Astrocyte of the spinal cord (primary cell): Measurements from ENCODE around the gene AQP1.

Experiments used
- DNase-seq: peaks from one replicate; pipeline ENCODE4 v3.0.0; 2011; ENCODE audit warnings: low read depth, low spot score
- H3K4me3 ChIP-seq: 2 replicates; pipeline ENCODE4 v1.5.1; 2011; ENCODE audit warnings: low read depth, mild to moderate bottlenecking, low read length, moderate library complexity
- in situ Hi-C: cut with HindIII; loops from 2 replicates; pipeline ENCODE4 v1.10.0; 2017; ENCODE audit warnings: low sequenced_read_pairs
- TF ChIP-seq, protein P1 (sequence below): IDR thresholded peaks from 2 replicates; pipeline ENCODE4 v1.5.1; 2012; ENCODE audit warnings: low read depth, mild to moderate bottlenecking, low read length, inconsistent platforms

Gene AQP1

GRCh38 chr7:30974605-30975255 is 63.1 kb downstream of the AQP1 start:
- TF ChIP-seq, protein P1, sequence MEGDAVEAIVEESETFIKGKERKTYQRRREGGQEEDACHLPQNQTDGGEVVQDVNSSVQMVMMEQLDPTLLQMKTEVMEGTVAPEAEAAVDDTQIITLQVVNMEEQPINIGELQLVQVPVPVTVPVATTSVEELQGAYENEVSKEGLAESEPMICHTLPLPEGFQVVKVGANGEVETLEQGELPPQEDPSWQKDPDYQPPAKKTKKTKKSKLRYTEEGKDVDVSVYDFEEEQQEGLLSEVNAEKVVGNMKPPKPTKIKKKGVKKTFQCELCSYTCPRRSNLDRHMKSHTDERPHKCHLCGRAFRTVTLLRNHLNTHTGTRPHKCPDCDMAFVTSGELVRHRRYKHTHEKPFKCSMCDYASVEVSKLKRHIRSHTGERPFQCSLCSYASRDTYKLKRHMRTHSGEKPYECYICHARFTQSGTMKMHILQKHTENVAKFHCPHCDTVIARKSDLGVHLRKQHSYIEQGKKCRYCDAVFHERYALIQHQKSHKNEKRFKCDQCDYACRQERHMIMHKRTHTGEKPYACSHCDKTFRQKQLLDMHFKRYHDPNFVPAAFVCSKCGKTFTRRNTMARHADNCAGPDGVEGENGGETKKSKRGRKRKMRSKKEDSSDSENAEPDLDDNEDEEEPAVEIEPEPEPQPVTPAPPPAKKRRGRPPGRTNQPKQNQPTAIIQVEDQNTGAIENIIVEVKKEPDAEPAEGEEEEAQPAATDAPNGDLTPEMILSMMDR, result peak; percentile 72
- peak; percentile 12 for DNase-seq
- H3K4me3 ChIP-seq, result no peak overlapping the region
- in situ Hi-C loops, result no loop called here
